GOT3 (cell line): Measurements from ENCODE around the gene SUPT3H.

Experiments
- DNase-seq: peaks from one replicate; lab custom pipeline; 2025; ENCODE audit warnings: mixed read lengths; lab: John Stamatoyannopoulos, UW

SUPT3H gene

GRCh38 chr6:45256697-45257695 is 120.7 kb downstream of the SUPT3H start:
- DNase-seq: no peak

GRCh38 chr6:45255434-45255833 is 122.3 kb downstream of the SUPT3H start:
- DNase-seq: no peak

GRCh38 chr6:45254253-45254652 is 123.5 kb downstream of the SUPT3H start:
- DNase-seq: no peak

GRCh38 chr6:45253453-45253852 is 124.3 kb downstream of the SUPT3H start:
- no peak for DNase-seq

- DNase-seq: no peak
Measured at GRCh38 chr6:45231660-45232059, 146.1 kb downstream of the SUPT3H start.

- DNase-seq: no peak
Measured at GRCh38 chr6:45229416-45229815, 148.3 kb downstream of the SUPT3H start.

GRCh38 chr6:45226081-45226480 is 151.7 kb downstream of the SUPT3H start:
- no peak for DNase-seq

GRCh38 chr6:45222380-45222779 is 155.4 kb downstream of the SUPT3H start:
- no peak for DNase-seq

GRCh38 chr6:45215759-45216158 is 162.0 kb downstream of the SUPT3H start:
- DNase-seq: no peak

- DNase-seq: no peak
Measured at GRCh38 chr6:45212976-45213375, 164.8 kb downstream of the SUPT3H start.

- DNase-seq: no peak
Measured at GRCh38 chr6:45209762-45210161, 168.0 kb downstream of the SUPT3H start.

- DNase-seq: no peak
Measured at GRCh38 chr6:45206793-45207492, 170.8 kb downstream of the SUPT3H start.

- DNase-seq: no peak
Measured at GRCh38 chr6:45201484-45201883, 176.2 kb downstream of the SUPT3H start.

GRCh38 chr6:45200510-45200909 is 177.2 kb downstream of the SUPT3H start:
- DNase-seq: no peak

GRCh38 chr6:45199554-45199953 is 178.2 kb downstream of the SUPT3H start:
- DNase-seq: no peak

GRCh38 chr6:45196121-45196520 is 181.6 kb downstream of the SUPT3H start:
- DNase-seq: no peak

GRCh38 chr6:45195137-45195536 is 182.6 kb downstream of the SUPT3H start:
- DNase-seq: no peak

- DNase-seq: no peak
Measured at GRCh38 chr6:45192556-45192955, 185.2 kb downstream of the SUPT3H start.

GRCh38 chr6:45191414-45191813 is 186.3 kb downstream of the SUPT3H start:
- no peak for DNase-seq

- DNase-seq: no peak
Measured at GRCh38 chr6:45187836-45188235, 189.9 kb downstream of the SUPT3H start.

GRCh38 chr6:45185403-45186251 is 192.1 kb downstream of the SUPT3H start:
- no peak for DNase-seq

GRCh38 chr6:45184937-45185336 is 192.8 kb downstream of the SUPT3H start:
- DNase-seq: no peak
